T1000 (cell line): ENCODE measurements around the gene PIPOX.

Experiments
- DNase-seq: peaks from one replicate; lab custom pipeline; 2025; ENCODE audit warnings: mixed read lengths; lab: John Stamatoyannopoulos, UW

Gene PIPOX, protein sequence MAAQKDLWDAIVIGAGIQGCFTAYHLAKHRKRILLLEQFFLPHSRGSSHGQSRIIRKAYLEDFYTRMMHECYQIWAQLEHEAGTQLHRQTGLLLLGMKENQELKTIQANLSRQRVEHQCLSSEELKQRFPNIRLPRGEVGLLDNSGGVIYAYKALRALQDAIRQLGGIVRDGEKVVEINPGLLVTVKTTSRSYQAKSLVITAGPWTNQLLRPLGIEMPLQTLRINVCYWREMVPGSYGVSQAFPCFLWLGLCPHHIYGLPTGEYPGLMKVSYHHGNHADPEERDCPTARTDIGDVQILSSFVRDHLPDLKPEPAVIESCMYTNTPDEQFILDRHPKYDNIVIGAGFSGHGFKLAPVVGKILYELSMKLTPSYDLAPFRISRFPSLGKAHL

DNA sequence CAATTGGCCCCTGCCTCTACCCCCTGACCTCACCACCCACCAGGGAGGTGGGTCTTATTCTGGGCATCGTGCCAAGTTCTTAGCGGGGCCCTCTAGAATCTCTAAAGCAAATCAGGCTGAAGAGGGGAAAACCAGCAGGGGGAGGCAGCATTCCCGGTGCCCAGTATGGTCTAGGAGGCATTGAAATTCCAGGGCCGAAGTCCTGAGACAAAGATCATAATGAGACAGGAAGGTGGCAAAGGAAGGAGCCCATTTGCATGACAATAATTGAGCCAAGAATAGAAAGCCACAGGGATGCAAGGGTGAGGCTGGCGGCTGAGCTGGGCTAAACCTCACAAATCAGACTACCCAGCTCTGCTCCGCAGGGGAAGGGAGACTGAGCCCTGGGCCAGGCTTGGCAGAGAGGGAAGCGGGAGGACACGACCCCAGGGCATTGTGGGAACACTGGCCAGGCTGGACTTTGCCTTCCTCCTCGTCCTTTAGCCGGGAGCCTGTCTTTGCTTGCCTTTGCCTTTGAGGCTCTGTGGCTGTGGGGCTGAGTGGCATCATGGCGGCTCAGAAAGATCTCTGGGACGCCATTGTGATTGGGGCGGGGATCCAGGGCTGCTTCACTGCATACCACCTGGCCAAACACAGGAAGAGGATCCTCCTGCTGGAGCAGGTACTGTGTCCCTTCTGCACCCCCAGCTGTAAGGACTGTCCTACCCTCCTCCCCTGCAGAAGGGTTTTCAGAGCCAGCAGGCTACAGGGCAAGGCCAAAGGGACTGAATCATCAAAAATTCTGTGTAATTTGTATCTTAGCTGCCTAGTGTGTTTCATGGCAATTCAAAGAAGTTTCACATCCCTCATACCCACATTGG lies at the start of gene PIPOX:
PIPOX (plus strand) TSS at position 463 of the 860 bp plus-strand sequence; CDS start at position 548, 85 bp downstream.
- DNase-seq, result no peak

DNA sequence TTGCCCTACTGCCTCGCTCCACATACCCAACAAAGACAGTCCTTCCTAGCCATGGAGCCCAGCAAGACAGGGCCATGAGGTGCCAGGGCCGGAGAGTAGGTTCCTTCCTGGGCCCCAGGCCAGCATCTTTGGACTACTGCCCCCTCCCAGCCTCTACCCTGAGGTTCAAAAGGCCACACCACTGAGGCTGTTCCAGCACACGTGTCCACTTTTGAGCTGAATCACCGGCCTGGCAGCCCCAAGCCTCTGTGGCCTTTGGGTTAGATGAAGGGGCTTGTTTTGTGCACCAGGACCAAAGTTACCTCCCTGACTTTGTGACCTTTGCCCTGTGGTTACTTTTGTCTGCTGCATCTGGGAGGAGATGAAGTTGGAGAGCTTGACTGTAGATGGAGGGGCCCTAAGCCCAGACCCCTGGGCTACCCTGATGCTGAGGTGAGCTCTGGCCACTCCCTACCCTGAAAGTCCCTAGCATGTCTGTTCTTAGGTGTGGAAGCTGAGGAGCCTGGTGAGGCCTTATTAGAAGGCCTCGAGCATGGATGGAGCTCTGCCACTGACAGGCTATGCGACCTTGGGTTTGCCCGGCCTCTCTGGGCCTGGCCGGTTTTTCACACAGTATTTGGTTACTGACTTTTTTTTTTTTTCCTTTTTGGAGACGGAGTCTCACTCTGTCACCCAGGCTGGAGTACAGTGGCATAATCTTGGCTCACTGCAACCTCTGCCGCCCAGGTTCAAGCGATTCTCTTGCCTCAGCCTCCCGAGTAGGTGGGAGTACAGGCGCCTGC lies 49.1 kb upstream of the PIPOX start:
- DNase-seq, result no peak

DNA sequence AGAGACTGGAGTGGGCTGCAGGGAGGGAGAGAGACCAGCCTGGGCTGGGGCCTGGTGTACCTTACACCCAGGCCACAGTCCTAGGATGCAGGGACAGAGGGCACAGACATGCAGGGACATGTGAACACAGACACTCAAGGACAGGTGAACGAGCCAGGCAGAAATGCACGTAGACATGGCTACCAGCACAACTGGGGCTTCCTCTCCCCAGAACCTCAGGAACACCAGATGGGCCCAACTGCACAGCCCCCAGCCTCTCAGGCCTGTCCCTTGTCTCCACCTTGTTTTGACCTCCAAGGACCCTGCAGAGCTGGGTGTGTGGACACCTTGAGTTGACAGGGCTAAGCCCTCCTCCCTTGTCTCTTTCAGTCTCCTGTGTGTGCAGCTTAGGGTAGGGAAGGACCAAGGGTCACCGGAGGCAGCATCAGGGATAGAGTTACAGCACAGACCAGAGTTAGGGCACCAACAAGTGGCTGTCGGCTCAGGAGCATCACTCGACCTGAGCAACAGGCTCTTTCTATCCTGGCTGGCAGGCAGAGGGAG lies 46.3 kb upstream of the PIPOX start:
- no peak for DNase-seq

DNA sequence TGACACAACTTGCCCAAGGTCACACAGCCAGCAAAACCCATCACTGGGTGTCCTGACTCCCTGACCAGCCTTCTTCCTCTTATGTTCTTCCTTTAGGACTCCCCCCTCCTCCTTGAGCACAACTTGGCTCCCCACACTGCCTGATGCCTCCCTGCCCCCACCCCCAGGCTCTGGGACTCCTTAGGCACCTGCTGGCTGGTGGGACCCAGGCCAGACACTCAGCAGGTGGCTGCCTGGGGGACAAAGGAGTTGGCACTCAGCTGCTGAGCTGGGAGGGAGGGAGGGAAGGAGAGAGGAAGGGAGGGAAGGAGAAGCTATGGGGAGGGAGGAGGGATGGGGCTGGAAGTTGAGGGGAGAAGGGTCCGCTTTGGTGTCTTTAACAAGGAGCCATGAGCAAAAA lies 45.1 kb upstream of the PIPOX start:
- DNase-seq, result no peak

DNA sequence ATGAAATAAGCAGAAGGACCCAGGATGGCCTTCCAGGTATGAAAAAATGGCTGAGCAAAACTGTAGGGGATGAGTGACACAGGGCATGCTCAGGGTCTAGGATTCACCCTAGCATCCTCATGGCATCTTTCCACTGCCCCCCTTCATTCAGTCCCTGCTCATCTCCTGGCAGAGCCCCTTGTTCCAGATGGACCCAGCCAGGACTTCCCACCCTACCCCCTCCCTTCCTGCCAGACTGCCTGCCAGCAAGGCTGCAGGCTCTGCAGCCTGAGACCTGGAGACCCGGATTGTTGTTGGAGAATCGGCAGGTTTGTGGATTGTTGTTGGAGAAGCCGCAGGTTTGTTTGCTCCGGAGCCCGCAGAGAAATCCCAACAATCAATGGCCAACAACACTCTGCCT lies 43.7 kb upstream of the PIPOX start:
- no peak for DNase-seq

DNA sequence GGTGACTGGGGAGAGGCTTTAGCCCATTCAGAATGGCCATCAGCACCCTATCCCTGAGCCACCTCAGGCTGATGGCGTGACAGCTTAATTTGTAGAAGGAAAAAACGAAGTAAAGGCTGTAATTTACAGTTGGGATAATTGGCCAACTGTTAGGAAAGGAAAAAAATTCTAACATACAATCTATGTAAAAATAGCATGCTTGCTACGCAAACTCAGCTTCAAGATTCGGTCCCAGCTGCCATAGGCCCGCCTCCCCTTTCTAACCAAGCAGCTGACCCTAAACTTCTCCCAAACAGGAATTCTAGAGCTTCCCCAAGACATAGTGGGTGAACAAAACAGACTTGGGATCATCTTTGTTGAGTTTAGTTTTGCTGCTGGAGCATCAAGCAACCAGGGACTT lies 42.0 kb upstream of the PIPOX start:
- no peak for DNase-seq

DNA sequence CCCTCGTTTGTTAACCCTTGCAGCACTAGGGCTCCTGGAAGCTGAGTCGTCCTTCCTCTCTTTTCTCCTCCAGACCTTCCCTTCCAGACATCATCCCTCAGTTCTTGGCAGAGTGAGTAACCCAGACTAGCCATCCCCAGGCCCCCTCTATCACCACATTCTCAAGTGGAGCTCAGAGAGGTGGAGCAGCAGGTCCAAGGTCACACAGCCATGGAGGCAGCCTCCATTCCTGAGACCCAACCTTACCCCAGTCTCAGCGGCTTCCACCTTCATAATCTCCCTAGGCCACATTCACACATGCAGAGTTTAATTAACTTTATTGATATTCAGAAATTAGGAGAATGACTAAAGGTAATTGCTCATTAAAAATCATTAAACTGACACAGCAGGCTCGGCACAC lies 40.1 kb upstream of the PIPOX start:
- DNase-seq, result no peak

DNA sequence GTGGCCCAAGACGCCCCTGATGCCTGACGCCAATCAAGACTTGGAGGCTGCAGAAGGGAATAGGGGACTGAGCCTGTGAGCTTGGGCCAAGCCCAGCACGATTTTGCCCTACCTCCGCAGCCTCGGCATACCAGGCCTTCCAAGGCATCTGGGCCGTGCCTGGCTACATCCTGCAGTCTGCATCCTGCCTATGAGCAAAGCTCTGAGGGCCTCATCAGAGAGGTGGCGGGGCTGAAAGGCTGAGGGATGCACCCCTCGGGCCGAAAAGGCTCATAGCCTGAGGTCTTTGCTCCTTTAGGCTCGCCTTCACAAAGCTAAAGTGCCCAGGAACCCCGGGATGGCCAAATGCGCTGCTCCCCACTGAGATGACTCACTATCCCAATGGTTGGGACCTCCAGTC lies 39.7 kb upstream of the PIPOX start:
- DNase-seq, result no peak

DNA sequence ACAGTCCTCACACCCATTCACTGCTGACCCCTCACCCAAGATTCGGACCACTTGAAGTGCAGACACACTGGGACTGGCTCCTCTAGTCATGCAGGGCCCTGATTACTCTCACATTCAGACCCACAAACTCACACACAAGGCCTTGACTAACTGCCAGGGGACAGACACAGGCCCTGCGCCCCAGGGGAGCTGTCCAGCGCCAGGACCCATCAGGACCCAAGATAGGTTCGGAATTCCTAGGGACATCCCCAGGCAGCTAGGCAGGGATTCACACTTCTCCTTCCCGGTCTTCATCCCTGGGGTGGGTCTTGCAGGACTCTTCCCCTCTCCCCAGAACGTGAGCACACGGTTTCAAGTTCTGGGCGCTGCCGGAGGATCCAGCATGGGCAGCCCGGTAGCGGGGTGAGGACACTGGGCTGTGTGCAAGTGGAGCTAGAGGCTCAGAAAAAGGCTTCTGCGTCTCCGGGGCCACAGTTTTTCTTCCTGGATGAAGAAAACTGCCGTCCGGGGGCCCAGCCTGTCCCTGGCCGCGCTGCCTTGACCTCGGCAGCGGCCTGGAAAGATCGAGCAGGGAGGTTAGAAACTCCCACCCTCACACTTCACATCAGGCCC lies 38.8 kb upstream of the PIPOX start:
- no peak for DNase-seq

DNA sequence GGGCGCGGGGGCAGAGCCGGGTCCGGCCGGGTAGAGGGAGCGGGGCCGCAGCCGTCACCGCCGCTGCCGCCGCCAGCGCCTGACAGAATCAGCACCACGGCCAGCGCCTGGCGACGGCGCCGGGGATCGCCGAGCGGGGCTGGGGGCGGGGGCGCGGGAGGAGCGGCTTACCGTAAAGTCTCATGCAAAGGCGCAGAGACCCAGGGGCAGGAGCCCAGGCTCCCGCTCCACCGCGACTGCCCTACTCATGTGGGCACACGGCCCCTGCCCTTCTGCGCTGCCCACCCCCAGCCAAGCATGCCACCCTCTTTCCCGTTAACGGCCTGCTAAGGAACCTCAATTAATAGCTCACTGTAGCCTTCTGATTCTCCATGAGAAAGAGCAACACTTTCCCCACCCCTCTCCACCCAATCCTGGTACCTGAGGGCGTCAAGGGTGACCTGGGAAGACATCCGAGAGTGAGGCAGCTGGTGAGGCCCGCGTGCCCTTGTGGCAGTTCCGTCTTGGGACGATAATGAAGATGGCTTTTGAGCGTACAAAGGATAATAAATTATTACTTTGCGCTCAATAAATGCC lies 36.9 kb upstream of the PIPOX start, which contains the start of gene SEZ6:
SEZ6 (minus strand) TSS at position 98 of the 576 bp plus-strand sequence. CDS start 164 bp downstream, outside the sequence.
- no peak for DNase-seq

DNA sequence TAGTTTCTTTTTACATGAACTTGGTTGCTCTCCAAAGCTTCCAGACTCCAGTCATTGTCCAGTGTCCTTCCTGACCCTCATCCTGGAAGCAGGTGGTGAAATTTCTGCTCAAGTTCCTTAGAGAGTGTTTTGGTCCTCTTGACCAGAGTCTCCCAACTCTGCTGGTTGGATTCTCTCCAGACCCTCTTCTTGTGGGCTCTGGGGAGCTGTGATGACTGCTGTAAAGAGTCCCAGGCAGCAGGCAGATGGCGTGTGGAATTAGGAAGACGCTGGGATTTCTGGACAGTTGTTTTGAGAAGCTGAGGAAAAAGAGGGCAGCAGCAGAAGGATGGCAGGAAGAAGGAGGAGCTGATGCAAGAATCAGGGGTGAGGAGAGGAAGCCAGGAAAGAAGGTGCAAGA lies 35.5 kb upstream of the PIPOX start:
- no peak for DNase-seq

DNA sequence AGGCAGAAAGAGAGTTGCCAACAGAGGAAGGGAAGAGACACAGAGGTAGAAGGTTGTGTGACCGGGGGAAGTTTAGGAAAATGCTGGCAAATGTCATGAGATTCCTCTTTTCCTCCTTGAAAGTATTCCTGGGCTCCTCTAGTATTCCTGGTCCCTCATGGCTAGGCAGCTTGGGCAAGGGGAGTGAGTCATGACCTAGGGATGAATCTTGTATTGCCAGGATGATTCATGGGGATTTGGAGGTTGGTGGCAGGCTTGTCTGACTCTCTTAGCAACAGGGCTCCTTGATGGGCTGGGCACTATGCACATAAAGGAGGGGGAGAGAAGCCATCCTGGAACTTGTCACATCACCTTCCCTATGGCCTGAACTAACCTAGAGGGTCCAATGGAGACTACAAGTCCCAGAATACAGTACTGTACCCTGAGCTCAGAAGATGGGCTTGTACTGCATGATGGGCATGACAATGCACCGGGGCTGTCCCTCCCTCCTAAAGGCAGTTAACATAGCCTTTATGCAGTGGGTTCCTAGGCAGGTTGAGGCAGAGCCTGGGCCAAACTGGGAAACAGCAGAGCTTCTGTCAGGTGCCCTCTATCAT lies 35.0 kb upstream of the PIPOX start:
- DNase-seq, result no peak

DNA sequence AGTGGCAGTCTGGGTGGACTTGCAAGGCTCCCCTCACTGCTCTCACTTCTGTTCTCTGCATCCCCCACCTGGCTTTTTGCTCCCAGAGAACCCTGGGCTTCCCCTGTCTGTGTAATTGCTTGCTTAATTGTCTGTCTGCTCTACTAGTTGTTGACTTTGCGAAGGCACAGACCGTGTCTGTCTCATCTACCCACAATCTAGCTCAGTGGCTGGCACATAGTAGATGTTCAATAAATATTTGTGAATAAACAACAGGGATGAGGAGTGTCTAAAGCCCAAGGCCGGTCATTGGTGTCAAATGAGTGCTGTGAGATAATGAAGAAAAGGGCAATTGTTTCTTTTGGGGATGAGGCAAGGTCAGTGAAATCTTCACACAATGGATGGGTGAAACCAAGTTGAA lies 34.4 kb upstream of the PIPOX start:
- no peak for DNase-seq

DNA sequence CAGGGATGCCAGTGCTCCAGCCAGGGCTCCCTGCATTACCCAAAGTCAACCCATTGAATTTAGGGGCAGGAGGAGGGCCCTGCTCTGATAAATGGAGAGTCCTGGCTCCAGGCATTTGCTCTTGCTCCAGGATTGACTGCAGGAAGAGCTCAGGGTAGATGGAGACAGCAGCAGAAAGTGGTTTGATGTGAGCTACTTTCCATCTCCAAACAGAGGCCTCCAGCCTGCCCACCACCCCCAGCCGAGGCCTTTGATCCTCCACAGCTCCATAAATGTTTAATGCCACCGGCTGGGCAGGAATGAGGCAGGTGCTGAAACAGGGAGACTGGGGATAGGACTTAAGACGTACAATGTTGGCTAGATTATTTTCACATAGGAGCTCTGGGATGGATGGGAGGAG lies 32.8 kb upstream of the PIPOX start:
- DNase-seq, result no peak

DNA sequence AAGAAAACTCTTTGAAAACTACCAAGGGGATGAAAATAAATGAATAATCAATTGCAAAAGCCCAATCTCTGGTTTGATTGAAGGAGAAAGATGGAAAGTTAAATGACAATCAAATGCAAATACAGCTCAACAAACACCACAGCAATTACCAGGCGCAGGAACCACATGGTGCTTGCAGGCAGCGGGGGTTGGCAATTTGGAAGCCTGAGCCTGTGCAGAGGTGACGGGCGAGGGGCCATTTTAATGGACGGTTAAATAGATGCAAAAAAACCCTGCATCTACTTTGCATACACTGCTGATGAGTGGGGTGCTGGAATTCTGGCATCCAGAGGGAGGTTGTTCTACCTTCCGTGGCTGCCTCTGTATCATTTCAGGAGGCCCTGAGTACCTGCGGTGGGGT lies 32.4 kb upstream of the PIPOX start:
- no peak for DNase-seq

DNA sequence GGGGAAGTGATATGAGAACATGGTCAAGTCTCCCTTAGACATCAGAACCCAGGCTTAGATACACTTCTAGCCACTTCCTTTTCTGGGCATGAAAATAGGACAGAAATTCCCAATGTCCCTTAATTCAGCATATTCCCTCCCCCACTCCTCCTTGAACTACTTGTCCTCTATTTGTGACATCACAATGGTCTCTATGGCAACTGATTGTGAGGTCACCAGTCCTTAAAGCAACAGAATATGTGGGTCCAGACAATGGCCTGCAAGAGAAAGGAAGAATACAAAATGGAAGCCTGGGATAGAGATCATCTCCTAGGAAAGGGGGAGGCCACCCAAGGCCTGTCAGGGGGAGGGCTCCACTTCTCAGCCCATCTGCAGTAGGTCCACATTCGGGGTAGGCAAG lies 30.4 kb upstream of the PIPOX start:
- DNase-seq, result no peak

DNA sequence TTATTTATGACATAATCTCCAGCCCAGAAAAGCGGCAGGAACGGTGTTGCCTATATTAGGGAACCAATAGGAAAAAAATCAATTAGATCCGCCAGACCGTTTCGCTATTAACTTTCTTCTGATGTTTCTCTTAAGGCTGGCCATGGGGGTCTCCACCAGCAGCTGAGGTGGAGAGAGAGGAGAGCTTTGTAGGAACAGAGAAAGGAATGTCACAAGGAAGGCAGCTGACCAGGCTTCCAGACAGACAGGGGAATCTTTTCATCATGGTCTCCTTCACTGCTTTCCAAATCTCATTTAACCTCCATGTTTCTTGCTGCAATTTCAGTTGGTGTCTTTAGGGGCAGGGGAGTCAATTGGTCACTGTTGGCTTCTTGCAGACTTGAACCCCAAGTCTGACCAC lies 28.2 kb upstream of the PIPOX start:
- no peak for DNase-seq

DNA sequence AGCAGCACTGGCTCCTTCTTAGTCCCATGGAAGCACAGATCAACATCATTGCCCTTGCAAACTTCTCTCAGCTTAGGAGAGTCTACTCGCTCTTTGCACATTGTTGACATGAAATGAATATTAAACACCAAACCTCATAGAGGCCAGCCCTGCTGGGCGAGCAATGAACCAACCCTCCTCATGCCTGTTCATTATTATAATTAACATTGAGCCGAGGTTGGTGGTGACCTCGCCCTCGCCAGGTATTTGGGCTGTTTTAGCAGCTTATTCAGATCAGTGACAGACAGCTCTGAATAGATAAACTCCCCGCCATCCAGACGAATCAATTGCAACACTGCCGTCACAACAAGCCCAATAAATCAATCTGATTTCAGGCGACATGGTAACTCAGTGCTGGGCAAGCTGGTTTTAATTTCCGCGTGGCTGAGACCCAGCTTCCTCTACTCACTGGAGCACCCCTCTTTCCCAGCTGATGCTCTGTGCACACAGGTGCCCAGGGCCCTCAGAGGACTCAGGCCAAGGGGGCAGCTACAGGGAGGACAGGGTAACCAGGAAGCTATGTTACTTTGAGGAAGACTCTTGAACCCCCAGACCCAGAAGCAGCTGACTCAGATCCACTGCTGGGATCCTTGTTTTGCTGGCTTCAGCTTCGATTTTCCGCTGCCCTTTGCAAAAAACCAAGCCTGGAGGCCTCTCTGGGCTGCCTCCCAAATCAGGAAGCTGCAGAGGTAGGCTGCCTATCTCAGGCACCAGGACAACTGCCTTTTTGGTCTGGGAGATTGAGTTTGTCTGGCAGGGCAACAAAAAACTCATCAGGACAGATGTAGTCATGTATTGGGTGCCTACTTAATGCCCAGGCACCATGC lies 26.4 kb upstream of the PIPOX start:
- DNase-seq, result no peak

DNA sequence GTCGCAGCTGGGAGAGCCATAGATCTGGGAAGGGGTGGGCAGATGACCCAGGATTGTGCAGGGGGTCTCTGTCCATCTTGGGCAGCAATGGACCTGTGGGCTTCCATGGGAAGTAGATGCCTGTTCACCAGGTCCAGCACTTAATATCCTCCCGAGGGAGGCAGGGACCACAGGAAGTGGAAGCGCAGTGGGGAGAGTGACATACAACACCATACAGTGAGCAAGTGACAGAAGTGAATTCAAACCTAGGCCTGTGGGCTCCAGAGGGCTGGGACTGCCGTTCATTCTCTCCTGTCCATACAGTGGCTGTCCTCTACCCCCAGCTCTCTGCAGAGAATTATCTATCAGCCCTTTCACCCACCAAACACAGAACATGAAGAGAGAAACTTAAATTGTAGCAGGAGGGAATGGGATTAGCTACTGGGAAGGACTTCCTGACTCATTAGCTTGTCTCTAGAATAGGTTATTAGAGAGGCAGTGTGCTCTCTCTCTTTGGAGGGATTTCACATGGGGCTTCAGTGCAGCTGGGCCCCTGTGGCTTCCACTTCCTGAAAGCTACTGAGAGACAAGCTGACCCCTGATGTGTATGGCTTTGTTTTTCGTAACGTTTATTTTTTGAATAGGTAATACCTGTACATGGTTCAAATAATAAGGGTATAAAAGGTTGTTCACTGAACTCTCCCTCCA lies 24.0 kb upstream of the PIPOX start:
- no peak for DNase-seq
